Activated B cell treated with CpG ODN at 0.5 μM for 24 hours (primary cell): Measurements from ENCODE around the gene EVI5. TPM values are rescaled to one million over a fixed set of nuclear protein-coding genes. Genes with fewer than 3 reads are reported as not detected.

ENCODE experiments used
- ATAC-seq: fragments of 200-7000 bp; cut with Tn5 transposase; one replicate; pipeline ENCODE4 v1.10.0; 2021; ENCODE audit warnings: low read depth, mild to moderate bottlenecking, moderate library complexity
- CTCF ChIA-PET: fragments of 350-600 bp; sonication (Branson Sonifier 250); formaldehyde crosslinking; loops from one replicate; lab custom pipeline; 2021; ENCODE audit warnings: antibody characterized with exemption; lab: Charles Lee
- POLR2A ChIA-PET: fragments of 350-600 bp; sonication (Branson Sonifier 250); formaldehyde crosslinking; loops from one replicate; lab custom pipeline; 2021; ENCODE audit warnings: antibody characterized with exemption; lab: Charles Lee
- DNase-seq: peaks from one replicate; pipeline ENCODE4 v3.0.0; 2022
- H3K27ac Mint-ChIP-seq: one replicate; pipeline ENCODE4 v1.8.0; 2020; ENCODE audit warnings: mixed read lengths
- H3K27me3 Mint-ChIP-seq: one replicate; pipeline ENCODE4 v1.8.0; 2021; ENCODE audit warnings: mixed read lengths
- H3K36me3 Mint-ChIP-seq: one replicate; pipeline ENCODE4 v1.8.0; 2021; ENCODE audit warnings: low read depth, mixed read lengths
- H3K4me1 Mint-ChIP-seq: one replicate; pipeline ENCODE4 v1.8.0; 2021; ENCODE audit warnings: mixed read lengths
- H3K4me3 Mint-ChIP-seq: one replicate; pipeline ENCODE4 v1.8.0; 2020; ENCODE audit warnings: mild to moderate bottlenecking, mixed read lengths
- H3K9me3 Mint-ChIP-seq: one replicate; pipeline ENCODE4 v1.8.0; 2020; ENCODE audit warnings: mixed read lengths
- CTCF ChIP-seq: fragments of 200-600 bp; IDR thresholded peaks from one replicate; pipeline ENCODE4 v1.8.0; 2022; ENCODE audit warnings: antibody characterized with exemption, mild to moderate bottlenecking
- intact Hi-C: fragments of 100-400 bp; cut with micrococcal nuclease; formaldehyde crosslinking; loops from one replicate; pipeline ENCODE4 v1.15.1; 2024
- total RNA-seq: library from RNA; stranded (reverse); gene quantifications from 2 replicates; pipeline ENCODE4 v1.2.3, GENCODE V29; 2022

Gene EVI5
- total RNA-seq, 1 donor from 2014 or later: 27.4 TPM

- POLR2A ChIA-PET: interaction anchor here (0.6 to 1.4 kb wide), 2 partner anchors 27 to 33 kb away, joined by 3 to 6 read pairs; partner anchors contain the start of gene RPL5
- intact Hi-C loops: loop anchor here (2.0 kb wide), 1 partner anchor 28 kb away; the partner anchor contains the start of gene RPL5
- CTCF ChIA-PET: interaction anchor here (1.6 kb wide), 1 partner anchor 13 kb away, joined by 4 read pairs; no protein-coding TSS in a partner anchor
- Mint-ChIP-seq H3K27me3 (no peaks in the 10 kb centered on the region), H3K36me3 (no peaks in the 10 kb centered on the region), H3K27ac (peak overlapping the region; percentile 88), H3K4me3 (no peak overlapping the region), H3K4me1 (peaks cover 15% of the 10 kb centered on the region), H3K9me3 (no peaks in the 10 kb centered on the region)
- DNase-seq: no peak
- no peak for ATAC-seq
- no peak for TF ChIP-seq CTCF
Measured at GRCh38 chr1:92805216-92805615, 20.3 kb upstream of the EVI5 start.

GRCh38 chr1:92804721-92805201 lies 19.9 kb upstream of the EVI5 start:
- H3K27ac Mint-ChIP-seq: peak overlapping the region; percentile 88
- no peaks in the 10 kb centered on the region for H3K36me3 Mint-ChIP-seq
- intact Hi-C loops: loop anchor here (1.0 to 2.0 kb wide), 2 partner anchors 19 to 28 kb away; partner anchors contain the start of genes EVI5 and RPL5
- ChIA-PET CTCF (interaction anchor here (1.6 kb wide), 1 partner anchor 14 kb away, joined by 4 read pairs; no protein-coding TSS in a partner anchor), POLR2A (interaction anchor here (0.6 to 1.4 kb wide), 2 partner anchors 27 to 158 kb away, joined by 4 to 6 read pairs; partner anchors contain the start of gene RPL5)
- H3K4me3 Mint-ChIP-seq: peak overlapping the region; percentile 47
- H3K27me3 Mint-ChIP-seq: no peaks in the 10 kb centered on the region
- TF ChIP-seq CTCF: no peak
- ATAC-seq (peak; percentile 99), DNase-seq (no peak)
- no peaks in the 10 kb centered on the region for H3K9me3 Mint-ChIP-seq
- H3K4me1 Mint-ChIP-seq: peaks cover 15% of the 10 kb centered on the region

GRCh38 chr1:92803140-92803887 lies 18.4 kb upstream of the EVI5 start:
- CTCF ChIA-PET: interaction anchor here (1.6 kb wide), 1 partner anchor 15 kb away, joined by 4 read pairs; no protein-coding TSS in a partner anchor
- no peaks in the 10 kb centered on the region for H3K9me3 Mint-ChIP-seq
- POLR2A ChIA-PET: no interaction called here
- H3K27ac Mint-ChIP-seq: no peak overlapping the region
- no peak for TF ChIP-seq CTCF
- ATAC-seq (no peak), DNase-seq (no peak)
- H3K27me3 Mint-ChIP-seq: no peaks in the 10 kb centered on the region
- H3K4me3 Mint-ChIP-seq: no peak overlapping the region
- H3K4me1 Mint-ChIP-seq: peaks cover 15% of the 10 kb centered on the region
- no peaks in the 10 kb centered on the region for H3K36me3 Mint-ChIP-seq
- intact Hi-C loops: no loop called here

- no peak for ATAC-seq
- H3K36me3 Mint-ChIP-seq: no peaks in the 10 kb centered on the region
- intact Hi-C loops: no loop called here
- H3K4me3 Mint-ChIP-seq: no peak overlapping the region
- no peaks in the 10 kb centered on the region for H3K9me3 Mint-ChIP-seq
- H3K4me1 Mint-ChIP-seq: peaks cover 7% of the 10 kb centered on the region
- H3K27ac Mint-ChIP-seq: no peak overlapping the region
- no peak for TF ChIP-seq CTCF
- ChIA-PET POLR2A (no interaction called here), CTCF (no interaction called here)
- H3K27me3 Mint-ChIP-seq: peaks cover 2% of the 10 kb centered on the region
- DNase-seq: no peak
Measured at GRCh38 chr1:92797961-92798360, 13.1 kb upstream of the EVI5 start.

GRCh38 chr1:92797297-92797696 lies 12.4 kb upstream of the EVI5 start:
- ChIA-PET POLR2A (interaction anchor here (0.9 kb wide), 1 partner anchor 12 kb away, joined by 3 read pairs; the partner anchor contains the start of gene EVI5), CTCF (no interaction called here)
- intact Hi-C loops: no loop called here
- DNase-seq (no peak), ATAC-seq (no peak)
- Mint-ChIP-seq H3K36me3 (no peaks in the 10 kb centered on the region), H3K4me1 (peaks cover 7% of the 10 kb centered on the region), H3K27ac (no peak overlapping the region), H3K4me3 (no peak overlapping the region), H3K27me3 (peaks cover 2% of the 10 kb centered on the region), H3K9me3 (no peaks in the 10 kb centered on the region)
- no peak for TF ChIP-seq CTCF
